ENCODE data around the gene CHTOP.
"Not testable (repeated sequence)": the region's sequence is repeated elsewhere in the genome, so short reads cannot be mapped to it uniquely, and the experiment has no call there.

Gene CHTOP

DNA sequence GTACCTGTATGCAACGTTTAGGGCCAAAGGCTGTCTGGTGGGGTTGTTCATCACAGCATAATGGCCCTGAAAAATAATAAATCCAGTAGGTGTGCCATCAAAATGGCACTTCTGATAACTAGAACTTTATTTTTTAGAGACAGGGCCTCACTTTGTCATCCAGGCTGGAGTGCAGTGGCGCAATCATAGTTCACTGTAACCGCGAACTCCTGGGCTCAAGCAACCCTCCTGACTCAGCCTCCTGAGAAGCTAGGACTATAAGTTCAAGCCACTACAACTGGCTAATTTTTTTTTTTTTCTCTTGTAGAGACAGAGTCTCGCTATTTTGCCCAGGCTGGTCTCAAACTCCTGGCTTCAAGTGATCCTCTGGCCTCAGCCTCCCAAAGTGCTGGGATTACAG is 29.3 kb downstream of the CHTOP start:
- DNase-seq = no peak

DNA sequence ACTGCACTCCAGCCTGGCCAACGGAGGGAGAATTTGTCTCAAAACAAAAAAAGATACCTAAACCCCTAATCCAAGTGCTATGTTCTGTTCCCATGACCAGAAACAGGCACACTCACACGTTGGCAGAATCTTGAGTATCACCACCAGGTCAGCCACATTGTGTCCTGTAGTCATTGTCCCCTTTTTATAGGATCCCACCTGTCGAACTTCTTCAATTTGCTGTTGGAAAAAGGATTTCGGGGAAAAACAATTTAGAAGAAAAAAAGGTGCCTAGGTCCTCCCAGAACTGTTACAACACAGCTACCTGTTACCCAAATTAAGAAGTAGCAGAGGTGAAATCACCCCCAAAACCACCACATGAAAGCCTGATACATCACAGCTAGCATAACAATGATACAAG is 33.6 kb downstream of the CHTOP start:
- DNase-seq = no peak

DNA sequence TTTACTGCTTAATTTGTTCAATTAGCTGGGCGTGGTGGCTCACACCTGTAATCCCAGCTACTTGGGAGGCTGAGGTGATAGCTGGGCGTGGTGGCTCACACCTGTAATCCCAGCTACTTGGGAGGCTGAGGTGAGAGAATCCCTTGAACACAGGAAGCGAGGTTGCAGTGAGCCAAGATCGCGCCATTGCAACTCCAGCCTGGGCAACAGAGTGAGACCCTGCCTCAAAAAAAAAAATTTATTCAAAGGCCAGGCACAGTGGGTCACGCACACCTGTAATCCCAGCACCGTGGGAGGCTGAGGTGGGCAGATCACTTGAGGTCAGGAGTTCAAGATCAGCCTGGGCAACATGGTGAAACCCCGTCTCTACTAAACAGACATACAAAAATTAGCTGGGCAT is 34.8 kb downstream of the CHTOP start:
- not testable (repeated sequence) for DNase-seq

DNA sequence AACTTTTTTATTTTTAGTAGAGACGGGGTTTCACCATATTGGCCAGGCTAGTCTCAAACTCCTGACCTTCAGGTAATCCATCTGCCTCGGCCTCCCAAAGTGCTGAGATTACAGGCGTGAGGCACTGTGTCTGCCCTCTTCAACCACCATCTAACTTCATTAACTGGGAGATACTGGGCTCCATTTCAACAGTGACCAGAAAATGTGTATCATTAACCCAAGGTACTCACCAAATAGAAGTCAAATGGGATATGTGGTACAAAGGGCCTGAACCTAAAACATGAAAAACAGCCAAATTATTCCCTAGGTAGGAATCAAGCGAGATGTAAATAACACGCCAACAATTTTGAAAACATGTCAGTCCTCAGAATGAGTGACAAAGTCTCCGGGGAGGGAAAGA is 35.7 kb downstream of the CHTOP start:
- no peak for DNase-seq

DNA sequence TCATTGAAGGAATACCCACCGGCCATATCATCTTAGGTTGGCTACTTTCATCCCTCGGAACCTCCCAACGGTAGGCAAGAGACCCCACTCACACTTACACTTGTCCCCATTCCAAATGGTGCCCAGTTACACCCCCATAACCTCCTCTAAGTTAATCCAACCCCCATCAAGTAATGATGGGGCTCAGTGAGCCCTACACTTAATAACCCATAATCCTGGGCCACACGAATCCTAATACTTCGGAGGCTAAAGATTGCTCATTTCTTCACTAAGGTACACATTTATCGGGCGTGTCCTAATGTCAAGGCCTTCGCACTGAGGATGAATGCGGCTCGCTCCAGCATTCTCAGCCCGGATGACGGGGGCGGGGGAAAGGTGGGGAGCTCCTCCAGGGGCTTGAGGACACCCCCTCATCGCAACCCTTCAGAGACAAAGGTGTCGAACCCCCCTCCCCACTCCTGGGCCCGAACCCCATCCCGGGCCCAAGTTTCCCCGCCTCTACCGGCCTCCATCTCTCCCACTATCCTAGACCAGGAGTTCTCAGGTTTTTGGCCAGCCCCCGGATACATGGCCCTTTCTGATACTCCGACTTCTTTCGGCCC is 36.5 kb downstream of the CHTOP start:
- no peak for DNase-seq

DNA sequence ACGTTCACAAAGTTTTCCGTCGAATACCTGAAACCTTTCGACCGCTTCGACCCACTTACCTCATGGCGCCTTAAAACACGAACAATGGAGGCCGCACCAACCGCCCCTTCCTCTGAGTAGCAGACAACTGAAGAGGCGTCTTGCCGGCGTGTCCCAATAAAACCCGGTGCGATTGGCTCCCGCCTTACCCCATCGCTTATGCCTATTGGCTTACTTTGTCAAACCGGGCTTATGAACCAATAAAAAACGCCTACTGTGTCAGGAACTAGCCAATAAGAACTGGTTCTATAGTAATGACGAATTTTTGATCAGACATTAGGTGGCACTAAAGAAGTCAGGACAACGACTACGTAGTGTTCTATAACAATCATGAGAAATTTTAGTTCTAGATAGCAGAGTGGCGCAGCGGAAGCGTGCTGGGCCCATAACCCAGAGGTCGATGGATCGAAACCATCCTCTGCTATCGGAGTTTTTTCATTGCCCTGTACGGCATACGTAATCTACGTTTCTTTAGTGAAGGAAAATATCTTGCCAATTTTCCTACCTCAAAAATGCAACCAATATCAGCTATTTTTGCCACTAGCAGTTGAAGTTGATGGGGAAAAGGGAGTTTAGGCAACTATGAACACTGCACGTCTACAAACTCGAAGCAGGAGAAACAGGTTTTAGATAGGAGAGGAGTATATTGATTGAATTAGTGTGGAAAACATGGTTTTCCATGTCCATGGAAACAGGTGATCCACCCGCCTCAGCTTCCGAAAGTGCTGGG is 37.2 kb downstream of the CHTOP start, which contains the start of gene ILF2:
Gene ILF2 (minus strand): TSS at position 135 of the 769 bp plus-strand sequence. CDS start 71 bp downstream, at position 64.
- DNase-seq = peak; percentile 97

DNA sequence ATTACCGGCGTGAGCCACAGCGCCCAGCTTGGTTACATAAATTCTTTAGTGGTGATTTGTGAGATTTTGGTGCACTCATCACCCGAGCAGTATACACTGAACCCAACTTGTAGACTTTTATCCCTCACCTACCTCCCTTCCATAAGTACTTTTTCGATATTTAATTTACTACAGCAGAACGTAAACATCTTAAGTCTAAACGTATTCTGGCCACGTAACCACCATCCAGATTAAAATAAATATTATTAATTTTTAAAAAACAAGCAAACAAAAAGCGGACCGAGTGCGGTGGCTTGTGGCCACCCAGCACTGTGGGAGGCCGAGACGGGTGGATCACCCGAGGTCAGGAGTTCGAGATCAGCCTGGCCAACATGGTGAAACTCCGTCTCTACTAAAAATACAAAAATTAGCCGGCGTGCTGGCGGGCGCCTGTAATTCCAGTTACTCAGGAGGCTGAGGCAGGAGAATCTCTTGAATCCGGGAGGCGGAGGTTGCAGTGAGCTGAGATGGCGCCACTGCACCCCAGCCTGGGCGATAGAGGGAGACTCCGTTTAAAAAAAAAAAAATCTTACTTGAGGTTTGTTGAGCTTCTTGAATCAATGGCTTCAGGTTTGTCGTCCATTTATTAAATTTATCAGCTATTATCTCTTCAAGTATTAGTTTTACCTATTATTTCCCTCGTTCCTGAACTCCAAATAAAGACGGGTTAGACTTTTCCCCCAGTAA is 37.9 kb downstream of the CHTOP start:
- peak; percentile 81 for DNase-seq

DNA sequence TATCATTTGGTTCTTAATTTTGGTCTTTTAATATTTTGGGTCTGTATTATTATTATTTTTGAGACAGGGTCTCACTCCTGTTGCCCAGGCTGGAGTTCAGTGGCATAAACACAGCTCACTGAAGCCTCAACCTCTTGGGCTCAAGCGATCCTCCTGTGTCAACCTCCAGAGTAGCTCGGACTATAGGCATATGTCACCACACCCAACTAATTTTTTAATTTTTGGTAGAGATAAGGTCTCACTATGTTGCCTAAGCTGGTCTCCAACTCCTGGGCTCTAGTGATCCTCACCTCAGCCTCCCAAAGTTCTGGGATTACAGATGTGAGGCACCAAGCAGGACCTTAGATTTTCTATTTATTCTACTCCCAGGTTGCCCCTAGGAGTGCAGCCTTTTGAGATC is 39.6 kb downstream of the CHTOP start:
- no peak for DNase-seq

DNA sequence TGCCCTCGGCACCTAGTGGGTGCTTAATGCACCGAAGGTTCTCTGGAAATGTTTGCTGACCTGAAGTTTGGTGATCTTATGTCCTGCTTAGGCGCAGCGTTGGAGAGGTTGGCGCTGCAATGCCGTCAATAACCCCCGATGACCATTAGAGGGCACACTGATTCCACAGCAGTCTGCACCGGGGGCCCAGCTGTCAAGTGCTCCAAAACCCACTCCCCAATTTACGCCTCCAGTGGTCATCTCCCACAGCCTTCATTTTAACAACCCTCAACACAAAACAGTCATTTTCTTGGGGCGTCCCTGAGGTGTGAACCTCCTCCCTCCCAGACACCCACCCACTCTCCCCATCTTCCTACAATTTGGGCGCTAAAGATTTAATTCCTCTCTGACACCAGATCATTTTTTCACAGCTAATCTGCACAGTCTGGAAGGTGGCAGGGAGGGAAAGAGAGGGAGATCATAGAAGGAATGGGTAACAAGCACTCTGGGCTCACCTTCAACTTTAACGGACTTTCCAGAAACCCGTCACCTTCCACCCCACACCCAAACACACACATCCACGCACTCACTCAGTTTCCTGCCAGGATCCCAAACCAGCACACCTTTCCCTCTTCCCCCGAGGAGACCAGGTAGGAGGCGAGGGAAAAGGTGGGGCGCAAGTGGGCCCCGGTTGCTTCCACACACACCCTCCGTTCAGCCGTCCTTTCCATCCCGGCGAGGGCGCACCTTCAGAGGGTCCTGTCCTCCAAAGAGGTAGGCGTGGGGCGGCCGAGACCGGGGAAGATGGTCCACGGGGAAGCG is 44.1 kb downstream of the CHTOP start:
- peak; percentile 79 for DNase-seq

DNA sequence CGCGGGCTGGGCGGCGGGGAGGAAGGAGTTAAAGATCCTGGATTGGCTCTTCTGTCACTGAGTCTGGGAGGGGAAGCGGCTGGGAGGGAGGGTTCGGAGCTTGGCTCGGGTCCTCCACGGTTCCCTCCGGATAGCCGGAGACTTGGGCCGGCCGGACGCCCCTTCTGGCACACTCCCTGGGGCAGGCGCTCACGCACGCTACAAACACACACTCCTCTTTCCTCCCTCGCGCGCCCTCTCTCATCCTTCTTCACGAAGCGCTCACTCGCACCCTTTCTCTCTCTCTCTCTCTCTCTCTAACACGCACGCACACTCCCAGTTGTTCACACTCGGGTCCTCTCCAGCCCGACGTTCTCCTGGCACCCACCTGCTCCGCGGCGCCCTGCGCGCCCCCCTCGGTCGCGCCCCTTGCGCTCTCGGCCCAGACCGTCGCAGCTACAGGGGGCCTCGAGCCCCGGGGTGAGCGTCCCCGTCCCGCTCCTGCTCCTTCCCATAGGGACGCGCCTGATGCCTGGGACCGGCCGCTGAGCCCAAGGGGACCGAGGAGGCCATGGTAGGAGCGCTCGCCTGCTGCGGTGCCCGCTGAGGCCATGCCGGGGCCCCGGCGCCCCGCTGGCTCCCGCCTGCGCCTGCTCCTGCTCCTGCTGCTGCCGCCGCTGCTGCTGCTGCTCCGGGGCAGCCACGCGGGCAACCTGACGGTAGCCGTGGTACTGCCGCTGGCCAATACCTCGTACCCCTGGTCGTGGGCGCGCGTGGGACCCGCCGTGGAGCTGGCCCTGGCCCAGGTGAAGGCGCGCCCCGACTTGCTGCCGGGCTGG is 44.9 kb downstream of the CHTOP start, which contains the start of gene NPR1:
Gene NPR1 (plus strand): TSS at position 170 of the 818 bp plus-strand sequence. CDS start 421 bp downstream, at position 591.
- peak; percentile 69 for DNase-seq

DNA sequence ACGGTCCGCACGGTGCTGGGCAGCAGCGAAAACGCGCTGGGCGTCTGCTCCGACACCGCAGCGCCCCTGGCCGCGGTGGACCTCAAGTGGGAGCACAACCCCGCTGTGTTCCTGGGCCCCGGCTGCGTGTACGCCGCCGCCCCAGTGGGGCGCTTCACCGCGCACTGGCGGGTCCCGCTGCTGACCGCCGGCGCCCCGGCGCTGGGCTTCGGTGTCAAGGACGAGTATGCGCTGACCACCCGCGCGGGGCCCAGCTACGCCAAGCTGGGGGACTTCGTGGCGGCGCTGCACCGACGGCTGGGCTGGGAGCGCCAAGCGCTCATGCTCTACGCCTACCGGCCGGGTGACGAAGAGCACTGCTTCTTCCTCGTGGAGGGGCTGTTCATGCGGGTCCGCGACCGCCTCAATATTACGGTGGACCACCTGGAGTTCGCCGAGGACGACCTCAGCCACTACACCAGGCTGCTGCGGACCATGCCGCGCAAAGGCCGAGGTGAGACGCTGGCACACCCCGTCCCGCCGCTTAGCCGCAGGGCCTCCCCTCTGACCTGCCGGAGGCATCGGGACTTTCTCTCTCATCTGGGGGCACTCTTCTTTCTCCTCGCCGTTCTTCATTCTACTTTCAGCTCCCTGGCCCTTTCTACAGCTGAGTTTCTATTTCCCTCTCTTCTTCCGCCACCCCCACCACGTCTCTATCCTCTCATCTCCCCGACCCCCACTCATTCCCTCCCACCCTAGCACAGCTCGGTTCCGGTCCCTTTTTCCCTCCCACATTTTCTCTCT is 45.7 kb downstream of the CHTOP start:
- peak; percentile 74 for DNase-seq

DNA sequence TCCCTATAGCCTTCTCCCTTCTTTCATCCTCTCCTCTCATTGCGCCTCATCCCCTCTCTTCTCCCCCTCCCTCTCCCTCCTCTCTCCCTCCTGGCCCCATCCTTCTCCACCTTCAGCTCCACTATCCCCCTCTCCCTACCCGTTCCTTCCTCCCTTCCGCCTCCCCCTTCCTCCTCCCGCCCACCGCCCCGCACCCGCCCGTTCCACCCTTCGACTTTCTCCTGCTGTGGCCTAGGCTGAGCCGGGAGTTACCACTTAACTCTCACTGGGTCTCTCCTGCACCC is 46.2 kb downstream of the CHTOP start:
- no peak for DNase-seq

DNA sequence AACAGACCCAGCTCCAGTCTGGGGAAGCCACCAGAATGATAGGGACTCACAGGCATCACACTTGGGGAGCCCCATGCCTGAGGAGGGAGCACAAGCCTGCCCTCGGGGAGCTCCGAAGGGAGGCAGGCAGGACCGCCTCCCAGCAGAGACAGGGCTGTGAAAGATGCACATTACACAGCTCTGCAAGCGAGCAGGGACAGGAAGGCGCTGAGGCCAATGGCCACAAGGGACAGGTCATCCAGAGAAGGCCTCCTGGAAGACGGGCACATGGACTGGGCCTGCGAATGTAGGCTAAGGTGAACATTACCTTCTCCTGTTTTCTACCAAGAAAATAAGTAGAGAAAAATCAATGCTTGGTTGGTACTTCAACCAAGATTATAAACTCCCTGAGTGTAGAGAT is 48.9 kb downstream of the CHTOP start:
- DNase-seq = no peak

DNA sequence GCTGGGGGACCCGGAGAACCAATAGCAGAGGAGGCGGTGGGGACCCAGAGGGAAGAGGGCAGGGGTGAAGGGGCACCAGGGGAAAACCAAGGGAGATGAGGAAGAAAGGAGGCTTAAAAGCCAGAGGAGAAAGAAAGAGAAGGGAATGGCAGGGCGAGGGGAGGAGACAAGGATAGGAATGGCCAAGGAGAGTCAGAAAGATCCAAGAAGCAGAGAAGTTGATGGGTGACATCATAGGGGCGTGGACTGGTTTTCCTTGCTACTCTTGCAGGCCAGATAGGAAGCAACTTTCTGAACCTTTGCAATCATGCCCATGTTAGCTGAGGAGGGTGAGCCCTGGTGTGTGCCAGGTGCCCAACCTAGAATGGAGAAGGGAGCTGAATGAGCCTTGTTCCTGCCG is 50.0 kb downstream of the CHTOP start:
- no peak for DNase-seq

DNA sequence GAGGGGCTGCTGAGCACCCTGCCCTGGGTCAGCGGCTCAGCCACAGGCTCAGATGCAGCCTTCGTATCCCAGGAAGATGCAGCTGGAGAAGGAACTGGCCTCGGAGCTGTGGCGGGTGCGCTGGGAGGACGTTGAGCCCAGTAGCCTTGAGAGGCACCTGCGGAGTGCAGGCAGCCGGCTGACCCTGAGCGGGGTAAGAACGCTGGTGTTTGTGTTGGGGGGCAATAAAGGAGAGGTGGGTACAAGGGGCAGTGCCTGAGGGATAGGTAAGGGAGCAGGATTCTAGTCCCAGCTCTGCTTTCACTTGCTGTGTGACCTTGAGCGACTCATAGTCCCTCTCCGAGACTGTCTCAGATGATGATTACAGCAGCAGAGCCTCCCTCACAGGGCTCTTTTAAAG is 51.0 kb downstream of the CHTOP start:
- no peak for DNase-seq

DNA sequence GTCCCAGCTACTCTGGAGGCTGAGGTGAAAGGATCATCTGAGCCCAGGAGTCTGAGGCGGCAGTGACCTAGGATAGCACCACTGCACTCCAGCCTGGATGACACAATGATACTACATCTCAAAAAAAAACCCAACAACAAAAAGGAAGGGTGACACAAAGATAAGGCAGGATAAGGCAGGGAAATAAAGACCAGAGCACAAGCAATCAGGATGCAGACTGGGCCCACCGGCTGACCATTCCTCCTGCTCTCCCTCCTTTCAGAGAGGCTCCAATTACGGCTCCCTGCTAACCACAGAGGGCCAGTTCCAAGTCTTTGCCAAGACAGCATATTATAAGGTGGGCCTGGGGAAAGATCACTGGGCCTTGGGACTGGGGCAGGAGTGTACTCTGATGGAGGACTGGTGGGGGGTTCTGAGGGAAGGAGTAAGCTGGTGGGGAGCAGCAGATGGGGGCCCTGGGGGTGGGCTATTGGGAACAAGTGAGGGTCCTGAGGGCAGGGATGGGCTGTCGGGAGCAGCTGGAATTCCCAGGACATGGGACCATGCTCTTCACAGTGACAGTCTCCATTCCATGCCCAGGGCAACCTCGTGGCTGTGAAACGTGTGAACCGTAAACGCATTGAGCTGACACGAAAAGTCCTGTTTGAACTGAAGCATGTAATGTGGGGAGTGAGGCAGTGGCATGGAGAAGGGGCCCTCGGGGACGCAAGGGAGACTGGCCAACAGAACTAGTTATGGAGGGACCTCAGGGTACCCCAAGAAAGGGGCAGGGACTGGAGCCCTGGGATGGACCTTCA is 51.9 kb downstream of the CHTOP start:
- no peak for DNase-seq

DNA sequence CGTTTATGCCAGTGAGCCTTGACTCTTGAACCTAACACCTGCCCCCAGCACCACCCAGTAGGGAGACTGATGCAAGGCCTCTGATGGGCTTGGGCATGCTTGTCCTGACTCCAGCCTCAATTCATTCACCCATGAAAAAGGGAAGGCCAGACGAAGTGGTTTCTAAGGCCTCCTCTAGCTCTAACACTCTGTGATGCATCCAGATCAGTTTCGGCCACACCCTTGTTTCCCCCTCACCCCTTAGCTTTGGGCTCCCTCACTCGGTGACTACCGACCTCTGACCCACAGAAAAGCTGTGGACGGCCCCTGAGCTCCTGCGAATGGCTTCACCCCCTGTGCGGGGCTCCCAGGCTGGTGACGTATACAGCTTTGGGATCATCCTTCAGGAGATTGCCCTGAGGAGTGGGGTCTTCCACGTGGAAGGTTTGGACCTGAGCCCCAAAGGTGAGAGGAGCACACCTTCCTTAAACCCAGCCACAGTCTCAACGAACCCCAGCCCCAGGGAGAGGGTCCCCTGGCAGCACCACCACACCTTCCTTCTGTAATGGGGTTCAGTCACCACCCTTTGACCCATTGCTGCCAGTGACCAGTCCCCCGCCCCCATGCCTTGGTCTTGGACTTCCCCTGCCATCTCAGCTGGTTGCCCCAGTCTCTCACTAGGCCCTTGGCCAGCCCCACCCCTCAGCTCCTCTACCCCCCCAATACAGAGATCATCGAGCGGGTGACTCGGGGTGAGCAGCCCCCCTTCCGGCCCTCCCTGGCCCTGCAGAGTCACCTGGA is 53.7 kb downstream of the CHTOP start:
- DNase-seq = no peak

DNA sequence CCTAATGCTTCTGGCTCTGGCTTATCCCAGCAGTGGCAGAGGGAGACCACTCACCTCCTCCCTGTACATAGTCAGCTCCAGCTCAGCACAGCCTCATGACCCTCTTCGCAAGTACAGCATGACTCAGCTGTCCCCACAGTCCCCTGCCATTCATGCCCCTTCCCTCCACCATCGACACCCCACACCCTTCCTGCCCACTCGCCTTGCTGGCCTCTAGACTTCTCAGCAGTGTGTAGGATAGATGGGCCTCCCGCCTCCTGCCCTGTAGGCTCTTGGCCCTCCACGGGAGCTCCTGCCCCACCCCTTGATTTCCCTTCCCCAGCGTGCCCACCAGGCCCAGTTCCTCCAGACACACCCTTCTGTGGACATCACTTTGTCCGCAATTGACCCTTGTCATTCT is 54.4 kb downstream of the CHTOP start:
- DNase-seq = no peak

DNA sequence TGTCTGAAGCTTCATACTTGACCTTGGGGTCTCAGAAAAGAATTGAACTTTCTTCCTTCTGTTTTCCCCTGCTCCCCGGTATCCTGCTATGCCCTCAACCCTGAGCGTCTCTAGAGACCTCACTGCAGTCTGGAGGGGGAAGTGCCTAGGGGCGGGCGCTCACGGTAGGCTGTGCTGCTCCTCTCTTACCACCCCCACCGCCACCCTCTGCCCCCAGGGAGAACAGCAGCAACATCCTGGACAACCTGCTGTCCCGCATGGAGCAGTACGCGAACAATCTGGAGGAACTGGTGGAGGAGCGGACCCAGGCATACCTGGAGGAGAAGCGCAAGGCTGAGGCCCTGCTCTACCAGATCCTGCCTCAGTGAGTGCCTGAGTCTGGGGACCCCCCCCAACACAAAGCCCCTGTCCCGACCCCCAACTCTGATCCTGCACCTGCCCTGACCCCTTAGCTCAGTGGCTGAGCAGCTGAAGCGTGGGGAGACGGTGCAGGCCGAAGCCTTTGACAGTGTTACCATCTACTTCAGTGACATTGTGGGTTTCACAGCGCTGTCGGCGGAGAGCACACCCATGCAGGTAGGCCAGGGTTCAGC is 55.0 kb downstream of the CHTOP start:
- no peak for DNase-seq
